Stimulated activated naive CD4-positive, alpha-beta T cell (primary cell): ENCODE results near the gene COL7A1.

ENCODE experiments used
- DNase-seq, 6 experiments: peaks; one replicate each; lab custom pipeline; 2025; lab: John Stamatoyannopoulos, UW

COL7A1 gene

DNA sequence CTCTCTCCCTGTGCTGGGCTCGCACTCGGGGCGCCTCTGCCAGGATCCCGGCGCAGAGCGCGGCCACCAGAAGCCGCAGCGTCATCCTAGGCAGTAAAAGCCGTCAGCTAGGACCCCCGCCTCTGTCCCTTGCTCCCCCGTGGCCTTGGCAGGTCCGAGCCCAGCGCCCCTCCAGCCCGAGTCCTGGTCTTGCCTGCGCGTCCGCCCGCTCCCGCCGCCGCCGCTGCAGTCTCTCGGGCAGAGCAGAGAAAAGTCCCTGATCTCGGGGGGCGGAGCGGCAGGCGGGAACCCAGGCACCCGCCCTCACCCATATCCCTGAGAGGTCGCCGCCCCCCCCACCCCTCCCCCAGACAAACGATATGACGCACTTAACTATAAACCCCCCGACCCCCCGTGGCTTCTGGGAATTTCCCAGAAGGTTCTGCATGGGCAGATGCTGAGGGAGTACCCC, at the start of gene COL7A1:
TSS of gene COL7A1 (minus strand) at position 255 of the 451 bp plus-strand sequence. CDS start at position 85, 170 bp downstream.
- no peak for DNase-seq

DNA sequence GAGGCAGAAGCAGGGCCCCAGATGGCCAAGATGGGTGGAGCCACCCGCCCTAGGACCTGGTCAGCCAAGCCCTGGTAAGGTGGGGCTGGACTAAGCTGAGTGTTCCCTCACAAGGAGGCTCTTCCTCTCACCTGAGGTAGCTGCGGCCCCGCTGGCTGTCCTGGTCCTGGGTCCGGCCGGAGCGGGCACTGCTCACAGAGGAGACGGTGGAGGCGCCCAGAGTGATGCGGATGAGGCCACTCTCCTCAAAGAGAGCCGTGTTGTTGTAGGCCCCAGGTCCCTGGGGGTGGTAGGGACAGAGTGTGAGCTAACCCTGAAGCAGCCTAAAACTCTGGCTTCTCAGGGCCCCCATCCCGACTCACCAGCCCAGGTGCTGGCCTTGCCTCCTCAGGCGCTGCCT, 47.5 kb upstream of the COL7A1 start:
- no peak for DNase-seq

DNA sequence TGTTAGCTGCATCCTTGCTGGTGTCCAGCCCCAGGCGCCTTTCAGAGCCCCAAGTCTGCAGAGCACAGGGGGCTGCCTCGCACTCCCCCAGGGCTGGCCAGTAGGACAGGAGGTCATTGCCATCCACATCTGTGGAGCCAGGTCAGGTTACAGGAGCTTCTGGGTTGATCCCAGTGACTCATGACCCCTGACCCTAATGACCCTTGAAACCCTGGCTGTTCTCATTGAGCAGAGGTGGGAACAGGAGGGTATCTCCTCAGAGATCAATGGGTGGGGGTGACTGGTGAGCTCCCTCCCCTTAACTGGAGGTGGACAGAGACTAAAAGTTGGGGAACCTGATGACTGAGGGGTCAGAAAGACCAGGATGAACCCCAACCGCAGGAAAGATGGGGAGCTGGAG, 46.3 kb upstream of the COL7A1 start:
- no peak for DNase-seq

DNA sequence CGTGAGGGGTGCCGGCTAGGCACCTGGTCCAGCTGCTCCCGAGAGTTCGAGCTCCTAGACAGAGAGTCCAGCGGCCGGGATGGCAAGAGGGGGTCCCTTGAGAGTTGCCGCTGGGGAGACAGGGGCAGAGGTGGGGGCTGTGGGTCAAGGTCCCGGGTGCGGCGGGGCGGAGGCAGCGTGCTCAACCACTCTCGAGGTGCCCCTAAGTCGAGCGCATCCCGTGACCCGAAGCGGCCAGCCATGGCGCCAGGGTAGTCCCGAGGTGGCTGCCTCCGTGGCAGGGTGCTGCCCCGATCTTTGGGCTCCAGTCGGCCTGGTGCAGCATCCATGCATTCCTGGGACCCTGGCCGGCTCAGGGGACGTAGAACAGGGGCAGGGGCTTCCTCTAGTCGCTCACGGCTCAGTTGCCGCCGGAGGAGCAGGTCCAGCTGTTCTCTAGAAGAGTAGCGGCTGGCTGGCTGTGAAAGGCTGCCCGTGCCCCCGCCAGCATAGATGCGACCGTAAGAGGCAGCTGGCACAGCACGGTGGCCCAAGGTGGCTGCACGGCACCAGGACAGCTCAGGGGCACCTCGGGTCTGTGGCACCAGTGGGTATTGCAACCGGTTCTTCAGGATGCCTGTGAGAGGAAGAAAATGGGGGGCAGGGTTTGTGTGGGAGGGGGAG, 44.9 kb upstream of the COL7A1 start:
- DNase-seq, result no peak

DNA sequence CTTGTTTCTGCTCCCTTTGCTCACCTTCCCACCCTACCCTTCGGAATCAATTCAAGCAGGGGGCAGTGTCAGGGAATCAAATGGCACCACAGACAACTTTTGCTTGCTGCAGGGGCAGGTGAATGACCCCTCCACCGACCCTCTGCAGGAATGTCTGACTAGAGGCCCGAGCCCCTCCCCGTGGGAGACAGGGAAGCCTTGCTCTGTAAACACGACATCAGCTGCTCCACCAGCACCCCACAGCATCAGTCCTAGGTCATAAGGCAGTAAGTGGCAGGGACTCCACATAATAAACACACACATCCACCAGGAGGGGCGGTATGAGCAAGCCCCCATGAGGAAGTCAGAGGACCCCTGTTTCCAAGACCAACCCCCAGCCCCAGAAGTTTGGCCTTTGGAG, 42.2 kb upstream of the COL7A1 start:
- DNase-seq, result no peak

DNA sequence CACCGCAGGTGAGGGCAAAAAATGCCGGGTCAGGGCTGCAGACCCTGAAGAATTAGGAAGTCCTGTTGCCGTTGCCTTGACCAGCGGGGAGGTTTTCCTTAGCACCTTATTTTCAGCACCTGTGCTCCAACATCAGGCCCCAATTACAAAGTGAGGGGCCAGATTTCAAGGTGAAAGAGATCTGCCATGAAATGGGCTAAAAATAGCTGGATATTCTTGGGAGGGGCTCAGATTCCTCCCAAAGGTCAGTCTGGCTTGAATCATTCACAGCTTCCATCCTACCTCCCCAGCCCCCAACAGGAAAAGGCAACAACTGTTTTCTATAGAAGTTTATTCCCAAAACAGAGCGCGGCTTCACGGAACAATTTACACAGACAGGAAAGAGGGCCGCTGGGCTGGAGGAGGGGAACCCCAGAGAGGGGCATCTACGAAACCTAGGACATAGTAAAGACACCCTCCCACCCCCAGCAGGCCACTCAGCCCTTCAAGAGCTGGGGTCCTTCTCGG, 41.1 kb upstream of the COL7A1 start:
- no peak for DNase-seq

DNA sequence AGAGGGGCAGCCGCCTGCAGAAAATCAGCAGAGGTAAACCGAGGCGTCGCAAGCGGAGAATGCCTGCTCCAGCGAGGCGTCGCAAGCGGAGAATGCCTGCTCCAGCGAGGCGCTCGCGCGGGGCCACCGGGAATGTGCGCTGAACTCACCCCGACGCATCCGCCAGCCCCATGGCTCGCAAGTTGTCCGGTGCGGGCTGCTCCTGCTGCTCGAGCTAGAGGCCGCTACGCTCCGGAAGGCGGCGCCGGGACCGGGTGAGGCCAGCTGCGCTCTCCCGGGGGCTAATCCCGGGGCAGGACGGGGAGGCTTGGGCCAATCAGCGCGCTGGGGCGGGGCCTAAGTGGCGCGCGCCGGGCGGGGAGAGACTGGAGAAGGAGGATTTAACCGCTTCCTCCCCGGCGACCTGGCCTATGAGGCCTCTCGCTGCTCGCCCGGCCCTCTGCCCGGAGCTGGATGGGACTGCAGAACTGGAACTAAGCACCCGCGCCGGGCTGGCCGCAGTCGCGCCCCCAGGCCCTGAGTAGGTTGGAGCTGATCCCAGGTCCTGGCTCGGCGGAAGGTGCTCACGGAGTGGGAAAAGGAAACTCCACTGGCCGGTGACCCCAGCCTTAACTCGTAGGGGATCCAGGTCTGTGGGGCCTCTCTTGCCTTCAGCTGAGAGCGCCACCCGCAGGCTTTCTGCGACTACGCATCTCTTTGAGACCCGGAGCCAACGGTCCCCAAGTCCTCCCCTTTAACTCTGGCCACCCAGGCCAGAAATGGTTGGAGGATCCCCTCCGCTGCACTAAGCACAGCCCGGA, 40.3 kb upstream of the COL7A1 start, which contains the start of gene SLC26A6:
TSS of gene SLC26A6 (minus strand) at position 240 of the 800 bp plus-strand sequence. CDS start at position 172, 68 bp downstream.
- DNase-seq, result peak; percentile 79 to 92 (median 84)

DNA sequence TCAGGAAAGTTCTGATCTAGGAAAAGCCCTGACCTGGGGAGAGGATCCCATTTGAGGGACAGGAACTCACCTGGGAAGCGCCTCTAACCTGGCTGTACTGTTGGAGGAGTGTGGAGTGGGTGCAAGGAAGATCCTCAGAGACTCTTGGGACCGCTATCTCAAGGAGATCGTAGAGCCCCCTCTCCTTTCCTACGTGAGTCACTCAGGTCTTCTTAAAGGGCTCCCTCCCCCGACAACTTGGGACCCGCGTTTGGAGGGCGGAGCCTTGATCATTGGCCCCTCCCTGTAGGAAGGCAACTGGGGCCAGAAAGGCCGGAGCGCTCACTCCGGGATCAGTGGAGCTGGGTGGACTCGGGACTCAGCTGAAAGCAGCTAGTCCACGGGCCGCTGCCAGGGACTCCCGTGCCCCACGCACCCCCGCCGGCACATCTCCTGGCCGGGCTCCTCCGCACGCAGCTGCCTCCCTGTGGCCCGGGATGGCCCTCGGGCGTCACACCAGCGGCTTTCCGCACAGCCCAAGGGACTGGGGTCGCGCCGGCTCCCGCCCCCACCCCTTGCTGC, 39.6 kb upstream of the COL7A1 start:
- peak in 3 of 6 experiments; percentile 36 to 42 (median 37) for DNase-seq

DNA sequence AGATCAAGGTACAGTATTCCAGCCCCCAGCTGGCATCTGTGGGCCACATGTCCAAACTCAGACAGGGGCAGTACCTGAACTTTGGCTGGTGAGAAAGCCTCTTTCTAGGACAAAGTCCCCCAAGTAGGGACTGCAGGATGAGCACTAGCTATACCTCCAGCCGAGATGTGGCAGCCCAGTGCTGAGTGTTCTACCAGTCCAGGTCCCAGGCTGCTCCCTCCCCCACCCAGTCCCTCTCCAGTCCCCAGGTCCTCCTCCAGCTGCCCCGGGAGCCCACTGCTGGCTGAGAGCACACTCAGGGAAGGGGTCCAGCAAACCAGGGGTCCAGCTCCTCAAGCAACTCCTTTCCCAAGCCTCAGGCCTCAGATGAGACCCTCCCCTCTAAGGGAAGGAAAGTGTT, 38.6 kb upstream of the COL7A1 start:
- no peak for DNase-seq

DNA sequence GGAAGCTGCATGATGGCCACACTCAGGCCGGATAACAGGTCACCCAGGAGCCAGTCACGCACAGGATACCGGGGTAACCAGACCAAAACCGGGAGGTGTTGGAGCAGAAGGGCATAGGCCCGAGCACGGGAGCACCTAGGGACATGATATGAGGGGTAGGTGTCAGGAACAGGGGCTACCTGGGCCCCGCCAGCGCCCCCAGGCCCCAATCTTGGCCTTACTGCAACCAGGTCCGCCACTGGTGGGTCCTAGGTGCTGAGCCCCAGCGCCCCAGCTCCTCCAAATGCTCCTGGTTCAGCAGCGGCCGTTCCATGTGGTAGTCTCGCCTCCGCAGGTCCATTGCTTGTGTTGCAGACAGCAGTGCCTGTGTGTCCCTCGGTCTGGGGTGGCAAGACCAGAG, 38.1 kb upstream of the COL7A1 start:
- no peak for DNase-seq

DNA sequence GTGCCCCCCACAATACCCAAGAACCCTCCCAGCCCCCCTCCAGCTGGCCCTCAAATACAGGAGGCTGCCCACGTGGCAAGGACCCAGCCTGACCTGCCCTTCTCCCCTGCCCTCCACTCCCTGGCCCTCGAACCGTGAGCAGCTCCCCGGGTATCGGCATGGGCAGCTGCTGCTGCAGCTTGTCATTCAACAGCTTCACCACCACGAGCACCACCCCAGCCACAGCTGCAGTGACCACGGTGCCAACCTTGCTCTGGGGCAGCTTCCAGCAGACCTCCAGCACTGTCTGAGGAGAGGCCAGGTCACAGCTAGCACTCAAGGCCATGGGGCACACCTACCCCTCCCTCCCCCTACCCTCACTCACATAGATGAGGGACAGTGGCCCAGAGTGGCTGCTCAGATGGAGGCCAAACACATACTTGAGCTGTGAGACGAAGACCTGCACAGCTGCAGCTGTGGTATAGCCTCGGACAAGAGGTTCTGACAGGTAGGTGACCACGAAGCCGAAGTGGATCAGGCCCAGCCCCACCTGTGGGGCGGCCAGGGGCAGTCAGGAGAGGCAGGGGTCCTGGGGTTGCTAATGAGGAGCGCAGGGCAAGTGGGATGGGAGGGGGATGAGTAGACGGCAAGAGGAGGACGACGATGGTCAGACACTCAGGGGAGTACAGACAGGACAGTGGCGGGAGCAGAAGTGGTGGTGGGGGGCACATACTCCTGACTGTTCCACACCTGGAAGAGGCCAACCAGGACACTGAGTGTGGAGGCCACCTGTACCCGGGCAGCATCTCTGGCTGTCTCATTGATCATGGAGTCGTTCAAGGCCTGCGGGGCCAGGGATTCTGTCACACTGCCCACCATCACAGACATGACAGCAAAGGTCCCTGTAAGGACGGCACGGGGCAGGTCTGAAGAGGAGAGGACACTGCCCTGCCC, 36.7 kb upstream of the COL7A1 start:
- DNase-seq, result no peak

DNA sequence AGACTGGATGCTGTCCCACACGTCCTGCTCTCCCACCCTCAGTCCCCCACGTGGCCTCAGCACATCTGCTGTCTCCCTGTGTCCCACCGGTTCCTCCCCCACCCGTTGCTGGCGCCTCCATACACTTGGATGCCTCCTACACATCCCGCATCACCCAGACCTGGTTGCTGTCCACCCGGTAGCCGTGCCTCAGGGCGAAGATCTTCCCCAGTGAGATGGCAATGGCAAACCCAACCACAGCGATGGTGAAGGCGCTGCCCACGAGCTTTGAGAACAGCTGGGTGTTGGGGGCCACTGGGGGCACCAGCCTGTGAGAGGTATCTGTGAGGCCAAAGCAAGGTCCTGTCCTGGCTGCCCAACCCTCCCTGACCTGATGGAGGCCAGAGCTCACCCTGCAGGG, 35.7 kb upstream of the COL7A1 start:
- DNase-seq, result no peak

DNA sequence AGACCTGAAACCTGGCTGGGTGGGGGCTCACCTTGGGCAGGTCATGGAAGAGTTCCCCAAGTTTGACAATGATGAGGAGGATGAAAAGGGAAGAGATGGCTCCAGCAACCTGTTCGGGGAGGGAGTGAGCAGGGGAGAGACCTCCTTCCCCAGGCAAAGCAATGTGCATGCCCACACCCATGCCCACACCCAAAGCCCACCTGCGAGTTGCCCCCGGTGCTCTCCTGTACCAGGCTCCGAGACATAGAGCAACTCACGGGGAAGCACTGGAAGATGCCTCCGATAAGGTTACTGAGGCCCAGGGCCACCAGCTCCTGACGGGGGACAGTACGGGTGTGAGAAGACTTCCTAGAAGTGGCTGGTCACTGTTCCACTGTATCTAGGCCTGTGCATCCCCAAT, 35.3 kb upstream of the COL7A1 start:
- DNase-seq, result no peak

DNA sequence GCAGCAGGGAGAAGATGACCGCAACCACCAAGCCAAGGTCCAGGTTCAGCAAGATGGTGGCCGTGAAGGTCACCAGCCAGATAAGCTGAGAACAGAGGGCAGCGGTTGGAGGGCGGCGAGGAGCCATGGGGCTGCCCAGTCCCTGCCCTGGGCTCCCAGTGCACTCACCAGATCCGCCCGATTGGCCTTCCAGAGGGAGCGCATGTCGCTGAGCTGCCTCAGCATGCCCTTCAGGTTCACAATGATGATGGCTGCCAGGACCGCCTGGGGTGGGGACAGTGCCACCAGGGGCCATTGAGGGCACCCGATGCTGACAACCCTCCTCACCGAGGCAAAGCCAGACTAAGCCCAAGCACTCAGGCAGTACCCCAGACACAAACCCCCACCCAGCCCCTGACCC, 34.8 kb upstream of the COL7A1 start:
- DNase-seq, result no peak

DNA sequence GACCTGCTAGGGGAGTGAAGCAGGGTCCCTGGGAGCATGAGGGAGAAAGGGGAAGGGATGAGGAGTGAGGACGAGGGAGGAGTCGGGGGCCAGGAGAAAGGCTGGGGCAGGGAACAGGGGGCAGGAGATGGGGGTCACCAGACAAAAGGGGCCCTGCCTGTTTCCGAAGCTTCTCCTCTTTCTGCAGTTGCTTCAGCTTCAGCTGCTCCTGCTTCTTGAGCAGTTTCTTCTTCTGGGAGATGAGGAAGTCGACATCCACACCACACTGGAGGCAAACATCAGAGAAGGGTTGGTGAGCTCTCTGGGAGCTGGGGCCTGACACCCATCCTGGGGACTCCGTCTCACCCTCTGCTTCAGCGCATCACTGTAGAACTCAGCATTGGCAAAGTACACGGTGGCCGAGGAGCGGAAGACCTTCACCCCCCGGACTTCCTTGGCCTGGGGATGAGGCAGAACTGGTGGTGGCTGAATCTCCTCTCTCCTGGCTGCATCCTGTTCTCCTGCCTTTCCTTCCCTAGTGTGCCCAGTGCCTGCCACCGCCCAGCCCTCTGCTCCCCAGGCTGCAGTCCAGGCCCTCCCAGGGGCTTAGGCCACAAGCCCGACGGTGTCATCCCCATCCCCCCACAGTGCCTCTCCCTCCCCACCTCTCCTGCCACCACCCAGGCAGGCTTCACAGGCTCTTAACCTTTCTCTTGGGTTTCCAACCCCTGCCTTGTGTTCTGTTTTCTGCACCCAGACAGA, 33.3 kb upstream of the COL7A1 start:
- no peak for DNase-seq

DNA sequence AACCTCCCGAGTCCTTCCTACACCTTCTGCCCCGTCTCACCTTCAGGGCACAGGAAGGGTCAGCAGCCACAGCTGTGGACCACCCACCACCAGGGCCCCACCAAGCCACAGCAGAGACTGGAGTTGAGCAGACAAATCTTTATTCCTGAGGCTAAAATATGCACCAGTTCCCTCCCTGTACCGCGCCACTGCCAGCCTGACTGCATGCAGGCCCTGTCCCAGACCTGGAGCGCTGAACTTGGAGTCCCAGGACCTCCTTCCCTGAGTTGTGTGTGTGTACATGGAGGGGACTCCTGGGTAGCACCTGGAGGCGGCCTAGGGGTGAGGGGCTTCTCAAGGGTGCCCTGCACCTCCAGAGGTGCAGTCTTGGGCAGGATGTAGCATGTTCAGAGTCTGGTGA, 30.5 kb upstream of the COL7A1 start:
- DNase-seq, result no peak

DNA sequence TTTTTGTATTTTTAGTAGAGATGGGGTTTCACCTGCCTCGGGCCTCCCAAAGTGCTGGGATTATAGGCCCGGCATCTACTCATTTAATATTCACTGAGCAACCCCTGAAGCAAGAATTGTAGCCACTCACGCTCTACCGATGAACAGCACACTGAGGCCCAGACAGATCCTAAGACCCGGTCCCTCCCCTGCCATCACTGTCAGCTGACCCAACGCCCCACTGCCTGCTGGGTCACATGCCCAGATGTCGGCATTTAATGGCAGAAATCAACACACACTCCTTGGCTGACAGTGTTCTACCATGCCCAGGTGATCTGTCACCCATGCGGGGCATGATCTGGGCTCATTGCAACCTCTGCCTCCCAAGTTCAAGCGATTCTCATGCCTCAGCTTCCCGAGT, 29.6 kb upstream of the COL7A1 start:
- DNase-seq, result no peak

DNA sequence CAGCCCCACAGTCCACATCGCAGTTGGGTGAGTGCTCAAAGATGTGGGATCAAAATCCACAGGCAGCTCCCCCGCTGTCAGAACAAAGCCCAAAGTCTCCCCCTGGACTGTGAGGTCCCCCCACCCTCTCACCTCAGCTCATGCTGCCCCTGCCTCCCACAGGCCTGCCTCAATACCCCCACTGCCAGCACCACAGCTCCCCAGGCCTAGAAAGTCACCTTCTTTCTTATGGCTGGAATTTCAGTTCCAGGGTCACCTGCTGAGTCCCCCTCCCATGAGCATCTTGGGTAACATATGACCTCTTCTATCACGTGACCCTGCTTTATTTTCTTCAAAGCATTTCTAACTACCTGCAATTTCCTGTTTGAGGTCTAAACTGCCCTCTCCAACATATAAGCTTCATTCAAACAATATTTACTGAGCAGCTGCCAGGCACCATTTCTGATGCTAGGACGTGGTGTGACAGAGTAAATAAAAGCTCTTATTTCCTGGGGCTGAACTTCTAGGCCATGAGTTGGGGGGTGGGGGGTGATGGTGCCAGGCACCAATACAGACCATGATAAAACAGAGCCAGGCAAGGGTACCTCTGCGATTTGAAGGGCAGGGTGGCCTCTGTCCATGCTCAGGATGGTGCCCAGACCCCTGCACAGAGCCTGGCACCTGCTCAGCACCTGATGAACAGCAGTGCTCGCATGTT, 28.9 kb upstream of the COL7A1 start:
- no peak for DNase-seq

DNA sequence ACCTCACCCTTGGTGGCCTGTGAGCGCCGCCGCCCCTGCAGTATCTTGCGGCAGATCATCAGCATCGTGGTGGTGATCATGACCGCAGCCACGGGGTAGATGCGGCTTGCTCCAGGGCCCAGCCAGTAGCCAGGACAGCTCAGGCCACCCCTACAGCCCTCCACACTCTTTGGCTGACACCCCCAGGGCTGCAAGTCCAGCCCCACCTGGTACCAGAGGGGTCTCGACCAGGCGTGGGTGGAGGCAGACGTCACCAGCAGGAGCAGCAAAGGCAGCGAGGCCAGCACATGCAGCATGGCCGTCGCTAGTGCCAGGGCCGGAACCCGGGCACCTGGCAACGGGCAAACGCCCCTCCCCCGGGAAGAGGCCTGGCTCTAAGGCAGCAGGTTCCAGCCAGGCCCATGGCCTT, 26.3 kb upstream of the COL7A1 start, which contains the start of gene TMEM89:
TSS of gene TMEM89 (minus strand) at position 309 of the 409 bp plus-strand sequence. CDS start at position 296, 13 bp downstream.
- no peak for DNase-seq
